Uterus (tissue), 2 donors: ENCODE results near the gene USHBP1.

ENCODE experiments used
- POLR2A ChIP-seq, 2 donors: fragments of 450-650 bp; IDR thresholded peaks; one replicate each; pipeline ENCODE4 v1.6.1; 2016; ENCODE audit warnings: antibody characterized with exemption in 2 of 2, mild to moderate bottlenecking in 1 of 2, moderate library complexity in 1 of 2
- TF ChIP-seq, protein P1 (sequence below), 4 experiments: fragments of 200-600 bp in 2 of 4; fragments of 450-650 bp in 2 of 4; sonication (generic) in 2 of 4; IDR thresholded peaks; one replicate each; pipeline ENCODE4 v1.5.1; 2016 to 2019; ENCODE audit warnings: antibody characterized with exemption in 4 of 4, mild to moderate bottlenecking in 2 of 4, moderate library complexity in 1 of 4

DNA sequence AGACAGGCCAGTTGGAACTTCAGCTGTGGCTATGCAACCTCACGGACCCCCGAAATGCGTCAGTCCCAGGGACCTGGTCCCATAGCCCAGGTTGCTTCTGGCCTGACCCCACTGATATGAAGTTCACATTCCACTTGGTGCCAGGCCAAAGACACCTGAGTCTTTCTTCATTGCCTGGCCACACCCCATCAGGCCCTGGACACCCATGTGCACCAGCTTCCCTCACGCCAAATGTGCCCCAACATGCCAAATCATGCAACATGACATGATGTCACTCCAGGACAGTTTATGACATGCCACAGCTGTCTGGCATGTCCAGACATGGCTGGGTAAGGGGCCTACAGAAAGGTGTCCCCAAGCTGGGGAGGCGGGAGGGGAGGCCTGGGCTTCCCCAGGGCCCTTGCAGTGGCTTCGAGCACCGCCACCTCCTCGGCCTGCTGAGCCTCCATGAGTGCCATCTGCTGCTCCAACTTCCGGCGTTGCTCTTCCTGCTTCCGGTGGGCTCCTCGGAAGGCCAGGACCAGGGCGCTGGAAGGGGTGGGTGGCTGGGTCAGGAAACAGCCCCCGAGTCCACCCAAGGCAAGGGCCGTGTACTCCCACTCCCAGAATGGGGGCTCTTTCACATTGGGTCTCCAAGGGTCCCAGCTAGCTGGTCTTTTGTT, 14.5 kb downstream of the USHBP1 start:
- TF ChIP-seq POLR2A (IDR thresholded peaks at IDR 0.05) = no peak
- TF ChIP-seq, protein P1, sequence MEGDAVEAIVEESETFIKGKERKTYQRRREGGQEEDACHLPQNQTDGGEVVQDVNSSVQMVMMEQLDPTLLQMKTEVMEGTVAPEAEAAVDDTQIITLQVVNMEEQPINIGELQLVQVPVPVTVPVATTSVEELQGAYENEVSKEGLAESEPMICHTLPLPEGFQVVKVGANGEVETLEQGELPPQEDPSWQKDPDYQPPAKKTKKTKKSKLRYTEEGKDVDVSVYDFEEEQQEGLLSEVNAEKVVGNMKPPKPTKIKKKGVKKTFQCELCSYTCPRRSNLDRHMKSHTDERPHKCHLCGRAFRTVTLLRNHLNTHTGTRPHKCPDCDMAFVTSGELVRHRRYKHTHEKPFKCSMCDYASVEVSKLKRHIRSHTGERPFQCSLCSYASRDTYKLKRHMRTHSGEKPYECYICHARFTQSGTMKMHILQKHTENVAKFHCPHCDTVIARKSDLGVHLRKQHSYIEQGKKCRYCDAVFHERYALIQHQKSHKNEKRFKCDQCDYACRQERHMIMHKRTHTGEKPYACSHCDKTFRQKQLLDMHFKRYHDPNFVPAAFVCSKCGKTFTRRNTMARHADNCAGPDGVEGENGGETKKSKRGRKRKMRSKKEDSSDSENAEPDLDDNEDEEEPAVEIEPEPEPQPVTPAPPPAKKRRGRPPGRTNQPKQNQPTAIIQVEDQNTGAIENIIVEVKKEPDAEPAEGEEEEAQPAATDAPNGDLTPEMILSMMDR (IDR thresholded peaks at IDR 0.05) = no peak
